ENCODE data around the gene STAC3.

The STAC3 gene

GRCh38 chr12:57210461-57210860 lies 40.5 kb downstream of the STAC3 start:
- DNase-seq = no peak

GRCh38 chr12:57209916-57210315 lies 41.1 kb downstream of the STAC3 start:
- DNase-seq = no peak

- DNase-seq = no peak
Measured at GRCh38 chr12:57208631-57209282, 42.2 kb downstream of the STAC3 start.

- DNase-seq = no peak
Measured at GRCh38 chr12:57207731-57208630, 43.0 kb downstream of the STAC3 start.

- no peak for DNase-seq
Measured at GRCh38 chr12:57205931-57206330, 45.1 kb downstream of the STAC3 start.

GRCh38 chr12:57205186-57205585 lies 45.8 kb downstream of the STAC3 start:
- no peak for DNase-seq

- DNase-seq = no peak
Measured at GRCh38 chr12:57204454-57204853, 46.5 kb downstream of the STAC3 start.

- DNase-seq = no peak
Measured at GRCh38 chr12:57203791-57204190, 47.2 kb downstream of the STAC3 start.

GRCh38 chr12:57203201-57203600 lies 47.8 kb downstream of the STAC3 start:
- DNase-seq = no peak

GRCh38 chr12:57202321-57202720 lies 48.7 kb downstream of the STAC3 start:
- DNase-seq = no peak

- no peak for DNase-seq
Measured at GRCh38 chr12:57201631-57202030, 49.4 kb downstream of the STAC3 start.

GRCh38 chr12:57201219-57201618 lies 49.8 kb downstream of the STAC3 start:
- DNase-seq = no peak

GRCh38 chr12:57200497-57200896 lies 50.5 kb downstream of the STAC3 start:
- DNase-seq = no peak

GRCh38 chr12:57199191-57199590 lies 51.8 kb downstream of the STAC3 start:
- DNase-seq = no peak

- DNase-seq = no peak
Measured at GRCh38 chr12:57198329-57198728, 52.7 kb downstream of the STAC3 start.

GRCh38 chr12:57196956-57197355 lies 54.0 kb downstream of the STAC3 start:
- DNase-seq = no peak

- DNase-seq = no peak
Measured at GRCh38 chr12:57196439-57196838, 54.5 kb downstream of the STAC3 start.

GRCh38 chr12:57195611-57196371 lies 55.2 kb downstream of the STAC3 start:
- DNase-seq = no peak

GRCh38 chr12:57195186-57195585 lies 55.8 kb downstream of the STAC3 start:
- DNase-seq = no peak

- DNase-seq = no peak
Measured at GRCh38 chr12:57194253-57194652, 56.7 kb downstream of the STAC3 start.

- no peak for DNase-seq
Measured at GRCh38 chr12:57193706-57194245, 57.2 kb downstream of the STAC3 start.

Data from right kidney (tissue), 1 donor.